GM12875 (cell line): ENCODE results near the gene XCL2.
"Not testable (repeated sequence)": the region's sequence is repeated elsewhere in the genome, so short reads cannot be mapped to it uniquely, and the experiment has no call there.

ENCODE experiments used
- H3K4me3 ChIP-seq: one replicate; pipeline ENCODE4 v1.5.1; 2011; ENCODE audit warnings: low read depth, low read length, control low read depth
- TF ChIP-seq, protein P1 (sequence below): IDR thresholded peaks from 2 replicates; pipeline ENCODE4 v1.5.1; 2011; ENCODE audit warnings: low read depth, mild to moderate bottlenecking, control low read depth, inconsistent platforms, low read length, moderate library complexity, borderline replicate concordance; ENCODE audit not compliant: insufficient read depth

Gene XCL2

DNA sequence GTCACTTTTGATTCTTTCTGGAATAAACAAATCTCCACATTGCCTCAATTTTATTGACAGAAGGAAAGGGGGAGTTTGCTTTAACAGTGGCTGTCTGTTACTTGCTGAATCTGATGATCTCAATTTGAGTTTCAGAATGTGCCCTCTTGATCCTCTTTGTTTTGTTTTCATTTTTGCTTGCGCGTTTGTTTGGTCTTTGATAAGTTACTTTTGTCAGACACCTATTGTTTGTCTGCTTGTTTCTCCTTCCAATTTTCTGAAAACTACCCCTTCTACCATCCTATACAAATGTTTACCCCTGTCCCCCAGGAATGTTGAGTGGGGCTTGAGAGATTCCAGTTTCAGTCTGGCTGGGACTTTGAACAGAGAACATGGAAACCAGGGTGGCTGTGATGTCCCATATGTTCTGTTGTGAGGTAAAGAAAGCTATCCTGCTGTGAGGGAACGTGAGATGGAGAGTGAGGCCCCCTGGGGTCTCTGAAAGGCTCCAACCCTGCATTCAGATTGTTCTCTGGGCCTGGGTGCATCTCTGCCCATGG lies 11.8 kb upstream of the XCL2 start:
- H3K4me3 ChIP-seq: no peak overlapping the region
- TF ChIP-seq, protein P1, sequence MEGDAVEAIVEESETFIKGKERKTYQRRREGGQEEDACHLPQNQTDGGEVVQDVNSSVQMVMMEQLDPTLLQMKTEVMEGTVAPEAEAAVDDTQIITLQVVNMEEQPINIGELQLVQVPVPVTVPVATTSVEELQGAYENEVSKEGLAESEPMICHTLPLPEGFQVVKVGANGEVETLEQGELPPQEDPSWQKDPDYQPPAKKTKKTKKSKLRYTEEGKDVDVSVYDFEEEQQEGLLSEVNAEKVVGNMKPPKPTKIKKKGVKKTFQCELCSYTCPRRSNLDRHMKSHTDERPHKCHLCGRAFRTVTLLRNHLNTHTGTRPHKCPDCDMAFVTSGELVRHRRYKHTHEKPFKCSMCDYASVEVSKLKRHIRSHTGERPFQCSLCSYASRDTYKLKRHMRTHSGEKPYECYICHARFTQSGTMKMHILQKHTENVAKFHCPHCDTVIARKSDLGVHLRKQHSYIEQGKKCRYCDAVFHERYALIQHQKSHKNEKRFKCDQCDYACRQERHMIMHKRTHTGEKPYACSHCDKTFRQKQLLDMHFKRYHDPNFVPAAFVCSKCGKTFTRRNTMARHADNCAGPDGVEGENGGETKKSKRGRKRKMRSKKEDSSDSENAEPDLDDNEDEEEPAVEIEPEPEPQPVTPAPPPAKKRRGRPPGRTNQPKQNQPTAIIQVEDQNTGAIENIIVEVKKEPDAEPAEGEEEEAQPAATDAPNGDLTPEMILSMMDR: no peak

DNA sequence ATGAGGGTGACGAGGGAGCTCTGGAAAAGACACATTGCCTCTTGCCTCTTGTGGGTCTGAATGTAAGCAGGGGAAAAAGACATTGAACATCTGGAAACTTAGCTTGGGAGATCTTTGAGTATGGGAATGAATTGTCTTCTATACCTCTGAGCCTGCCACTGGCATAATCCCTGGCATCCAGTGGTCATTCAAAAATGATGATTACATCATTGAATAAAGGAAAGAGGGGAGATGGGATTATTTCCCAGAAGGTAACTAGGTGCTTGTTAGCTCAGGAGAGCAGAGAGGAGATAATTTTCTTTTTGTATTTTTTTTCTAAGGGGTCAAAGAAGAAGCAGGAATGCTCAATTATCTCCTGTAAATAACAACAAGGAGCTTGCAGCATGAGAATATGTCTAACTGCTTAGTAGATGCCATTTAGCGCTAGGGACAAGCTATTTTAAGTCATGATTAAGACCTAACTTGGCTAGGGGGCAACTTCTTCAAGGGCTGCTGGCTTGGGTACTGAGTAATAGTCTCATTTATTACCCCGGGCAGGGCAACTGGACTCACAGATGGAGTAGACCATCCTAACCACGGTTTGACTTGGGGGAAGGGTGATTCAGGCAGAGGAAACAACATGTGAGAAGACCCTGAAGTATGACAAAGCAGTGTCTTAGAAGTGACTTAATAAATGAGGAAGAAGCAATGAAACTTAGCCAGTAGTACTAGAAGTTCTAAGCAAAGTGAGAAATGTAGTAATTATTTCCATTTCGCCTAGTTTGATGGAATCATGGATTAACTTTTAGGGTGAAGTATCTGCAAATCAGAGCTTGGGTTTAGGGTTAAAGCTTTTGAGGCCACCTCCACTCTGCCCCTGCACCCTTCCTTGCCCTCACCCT lies 11.0 kb upstream of the XCL2 start:
- TF ChIP-seq, protein P1: no peak
- no peak overlapping the region for H3K4me3 ChIP-seq

- TF ChIP-seq, protein P1: no peak
- H3K4me3 ChIP-seq: no peak overlapping the region
These were observed 10.1 kb upstream of the XCL2 start for GRCh38 chr1:168553680-168554553.

DNA sequence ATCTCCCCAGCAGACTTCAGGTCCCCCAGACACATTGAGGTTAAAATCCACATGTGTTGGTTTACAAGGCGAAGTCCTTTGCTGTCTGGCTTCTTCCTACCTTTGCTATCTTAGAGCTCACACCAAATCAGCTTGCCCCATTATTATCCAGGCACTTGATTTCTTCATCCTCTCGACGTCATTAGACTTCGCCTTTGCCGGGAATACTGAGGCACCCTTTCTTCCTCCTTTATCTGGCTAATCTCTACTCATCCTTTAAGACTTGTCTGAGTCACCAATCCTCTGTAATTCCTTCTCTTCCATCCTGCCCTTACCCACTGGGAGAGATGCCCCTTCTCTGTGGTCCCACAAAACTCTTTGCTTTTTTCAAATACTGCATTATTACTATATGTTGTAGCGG lies 9.2 kb upstream of the XCL2 start:
- no peak overlapping the region for H3K4me3 ChIP-seq
- TF ChIP-seq, protein P1: no peak

GRCh38 chr1:168551688-168552087 lies 7.9 kb upstream of the XCL2 start:
- TF ChIP-seq, protein P1: no peak
- H3K4me3 ChIP-seq: no peak overlapping the region

GRCh38 chr1:168550971-168551370 lies 7.2 kb upstream of the XCL2 start:
- H3K4me3 ChIP-seq: no peak overlapping the region

DNA sequence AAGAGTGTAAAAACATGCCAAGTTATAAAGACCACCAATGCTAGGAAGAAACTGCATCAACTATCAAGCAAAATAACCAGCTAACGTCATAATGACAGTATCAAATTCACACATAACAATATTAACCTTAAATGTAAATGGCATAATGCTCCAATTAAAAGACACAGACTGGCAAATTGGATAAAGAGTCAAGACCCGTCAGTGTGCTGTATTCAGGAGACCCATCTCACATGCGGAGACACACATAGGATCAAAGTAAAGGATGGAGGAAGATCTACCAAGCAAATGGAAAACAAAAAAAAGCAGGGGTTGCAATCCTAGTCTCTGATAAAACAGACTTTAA lies 2.7 kb upstream of the XCL2 start:
- not testable (repeated sequence) for H3K4me3 ChIP-seq

More at GRCh38 chr1:168550971-168551370, 7.2 kb upstream of the XCL2 start:
- TF ChIP-seq, protein P1: no peak
